Activated CD4-positive, alpha-beta T cell treated with anti-CD3 and anti-CD28 coated beads for 36 hours (primary cell): Measurements from ENCODE around the gene IGFL3. TPM values are rescaled to one million over a fixed set of nuclear protein-coding genes. Genes with fewer than 3 reads are reported as not detected.
A peak's percentile ranks its signal among the peaks of the same experiment; 100 is the strongest.

ENCODE experiments used
- ATAC-seq: fragments of 200-7000 bp; cut with Tn5 transposase; one replicate; pipeline ENCODE4 v1.10.0; 2021; ENCODE audit warnings: mild to moderate bottlenecking, moderate library complexity
- CTCF ChIA-PET: fragments of 350-600 bp; sonication (Branson Sonifier 250); formaldehyde crosslinking; loops from one replicate; lab custom pipeline; 2021; ENCODE audit warnings: antibody characterized with exemption; lab: Charles Lee
- POLR2A ChIA-PET: fragments of 350-600 bp; sonication (Branson Sonifier 250); formaldehyde crosslinking; loops from one replicate; lab custom pipeline; 2021; ENCODE audit warnings: antibody characterized with exemption, inconsistent platforms; lab: Charles Lee
- DNase-seq: peaks from one replicate; pipeline ENCODE4 v3.0.0-alpha.2; 2020
- H3K27ac Mint-ChIP-seq: one replicate; pipeline ENCODE4 v1.8.0; 2021; ENCODE audit warnings: mixed read lengths
- H3K27me3 Mint-ChIP-seq: one replicate; pipeline ENCODE4 v1.8.0; 2021; ENCODE audit warnings: mixed read lengths
- H3K36me3 Mint-ChIP-seq: one replicate; pipeline ENCODE4 v1.8.0; 2021; ENCODE audit warnings: low read depth, mixed read lengths
- H3K4me1 Mint-ChIP-seq: one replicate; pipeline ENCODE4 v1.8.0; 2021; ENCODE audit warnings: mixed read lengths
- H3K4me3 Mint-ChIP-seq: one replicate; pipeline ENCODE4 v1.8.0; 2021; ENCODE audit warnings: mild to moderate bottlenecking, moderate library complexity, mixed read lengths
- H3K9me3 Mint-ChIP-seq: one replicate; pipeline ENCODE4 v1.8.0; 2021; ENCODE audit warnings: low read depth, mixed read lengths
- intact Hi-C, 2 experiments: fragments of 100-400 bp; cut with DNase I in 1 of 2; cut with micrococcal nuclease in 1 of 2; formaldehyde crosslinking; loops; one replicate each; pipeline versions ENCODE4 v1.14.2 to v1.15.1; 2022 to 2024; cut with DNase I, micrococcal nuclease
- total RNA-seq, 2 experiments: library from RNA; stranded (reverse); gene quantifications; one replicate each; pipeline ENCODE4 v1.2.3, GENCODE V29; 2021

Gene IGFL3
- total RNA-seq, 2 experiments from 2014 or later: not detected

DNA sequence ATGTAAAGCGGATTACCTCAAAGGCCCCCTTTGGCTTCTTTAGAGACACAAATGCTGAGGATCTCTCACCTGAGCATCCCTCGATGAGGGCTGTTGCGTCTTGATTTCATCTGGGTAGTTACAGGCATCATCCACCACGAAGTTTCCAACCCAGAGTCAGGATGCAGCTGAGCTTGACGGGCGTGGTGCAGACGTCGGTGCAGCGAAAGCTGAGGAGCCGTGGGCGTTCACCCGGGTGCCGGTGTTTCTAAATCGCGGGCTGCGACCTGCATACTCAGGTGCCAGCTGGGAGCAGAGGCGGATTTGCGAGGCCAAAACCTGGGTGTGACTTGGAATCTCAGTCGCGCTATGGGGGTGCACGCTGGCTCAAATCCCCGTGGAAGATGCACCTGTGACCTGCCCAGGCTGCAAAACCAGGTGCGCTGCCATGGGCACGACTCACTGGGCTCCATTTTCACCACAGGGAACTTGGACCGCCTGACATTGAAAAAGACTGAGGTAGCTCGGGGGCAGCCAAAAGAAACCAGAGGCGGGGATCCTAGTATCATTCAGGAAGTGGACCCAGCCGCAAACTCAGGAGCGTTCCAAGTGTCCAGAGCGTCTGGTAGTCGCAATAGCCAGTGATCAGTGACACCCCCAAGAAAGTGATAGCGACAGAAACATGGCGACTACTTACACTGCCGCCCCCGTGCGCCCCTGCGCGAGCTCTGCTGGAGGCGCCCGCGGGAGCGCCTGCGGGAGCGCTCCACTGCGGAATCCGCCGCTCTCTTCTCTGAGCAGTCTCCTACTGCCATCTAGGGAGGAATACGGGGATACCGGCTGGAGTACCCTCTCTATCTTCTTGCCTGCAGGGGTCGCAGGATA is 47.3 kb downstream of the IGFL3 start:
- Mint-ChIP-seq H3K4me1 (peaks cover 8% of the 10 kb centered on the region), H3K27me3 (peaks cover 73% of the 10 kb centered on the region), H3K36me3 (no peaks in the 10 kb centered on the region), H3K9me3 (no peaks in the 10 kb centered on the region), H3K27ac (no peak overlapping the region), H3K4me3 (no peak overlapping the region)
- CTCF ChIA-PET: interaction anchor here (0.6 to 2.5 kb wide), 11 partner anchors 19 to 187 kb away, joined by 3 to 16 read pairs (median 3); no protein-coding TSS in a partner anchor
- ATAC-seq: peak; percentile 63
- POLR2A ChIA-PET: interaction anchor here (0.5 kb wide), 1 partner anchor 888 kb away, joined by 3 read pairs; no protein-coding TSS in a partner anchor
- DNase-seq: peak; percentile 67
- intact Hi-C loops: loop anchor here (1.0 to 5.0 kb wide), 4 partner anchors 48 to 410 kb away; no protein-coding TSS in a partner anchor

DNA sequence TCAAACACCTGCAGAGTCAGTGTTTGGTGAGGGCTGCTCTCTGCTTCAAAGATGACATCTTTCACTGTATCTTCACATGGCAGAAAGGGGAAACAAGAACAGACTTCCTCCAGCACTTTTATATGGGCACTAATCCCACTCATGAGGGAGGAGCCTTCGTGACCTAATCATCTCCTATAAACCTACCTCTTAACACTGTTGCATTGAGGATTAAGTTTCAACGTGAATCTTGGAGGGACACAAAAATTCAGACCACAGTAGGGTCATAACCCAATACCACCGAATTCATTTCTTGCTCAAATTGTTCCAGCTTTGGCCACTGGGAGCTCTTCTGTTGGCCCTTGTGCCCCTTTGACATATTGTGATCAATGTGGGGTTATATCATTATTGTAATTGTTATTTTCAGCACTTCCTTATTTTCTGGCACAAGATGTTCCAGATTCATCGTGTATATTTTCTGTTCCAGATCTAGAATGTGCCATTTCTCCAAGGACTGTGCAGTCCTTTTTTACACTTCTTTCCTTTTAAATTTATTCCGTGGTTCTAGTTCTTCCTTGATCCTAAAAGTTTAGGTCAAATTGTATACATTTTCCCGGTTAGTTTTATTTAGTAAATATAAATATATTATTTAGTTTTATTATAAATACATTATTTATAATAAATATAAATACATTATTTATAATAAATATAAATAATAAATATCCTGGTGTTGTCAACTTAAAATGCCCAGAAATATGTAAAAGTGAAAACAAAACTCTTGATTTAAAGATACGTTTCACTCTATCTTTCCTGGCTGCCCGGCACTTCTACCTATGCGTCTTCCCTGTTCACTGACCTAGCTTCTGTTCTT is 48.2 kb downstream of the IGFL3 start:
- intact Hi-C loops: loop anchor here (5.0 kb wide), 2 partner anchors 49 to 411 kb away; no protein-coding TSS in a partner anchor
- H3K4me3 Mint-ChIP-seq: no peak overlapping the region

DNA sequence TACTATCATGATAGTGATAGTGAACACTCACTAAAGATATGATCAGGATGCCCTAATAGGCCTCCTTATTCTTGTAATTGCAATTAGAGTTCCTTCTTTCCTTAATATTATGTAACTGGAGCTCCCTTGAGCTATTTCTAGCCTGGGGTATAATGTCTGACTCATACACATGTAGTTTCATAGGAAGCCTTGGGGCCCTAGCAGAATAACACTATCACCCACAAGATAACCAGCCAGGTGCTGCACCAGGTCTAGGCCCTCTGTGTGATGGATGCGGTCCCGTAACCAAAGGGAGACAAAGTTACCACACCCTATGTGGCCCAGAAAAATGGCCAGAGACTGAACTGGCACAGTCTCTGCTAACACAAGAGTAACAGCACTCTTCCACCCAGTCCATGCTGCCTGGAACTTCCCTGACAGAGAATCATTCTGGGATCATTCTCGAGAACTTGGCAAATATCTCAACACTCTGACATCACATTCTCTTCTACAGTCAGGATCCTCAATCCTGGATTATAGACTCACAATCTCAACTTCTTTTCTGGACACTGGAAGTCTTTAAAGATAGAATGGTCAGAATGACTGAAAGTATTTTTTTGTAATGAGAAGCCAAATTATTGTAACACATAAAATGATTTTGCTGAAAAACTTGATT is 51.1 kb downstream of the IGFL3 start:
- POLR2A ChIA-PET: no interaction called here
- H3K9me3 Mint-ChIP-seq: no peaks in the 10 kb centered on the region
- DNase-seq (no peak), ATAC-seq (no peak)
- no peak overlapping the region for H3K27ac Mint-ChIP-seq
- CTCF ChIA-PET: interaction anchor here (1.3 kb wide), 1 partner anchor 116 kb away, joined by 4 read pairs; no protein-coding TSS in a partner anchor
- H3K4me1 Mint-ChIP-seq: peaks cover 9% of the 10 kb centered on the region
- H3K27me3 Mint-ChIP-seq: peaks cover 70% of the 10 kb centered on the region
- intact Hi-C loops: no loop called here
- no peak overlapping the region for H3K4me3 Mint-ChIP-seq
- no peaks in the 10 kb centered on the region for H3K36me3 Mint-ChIP-seq

More for the DNA sequence above, 48.2 kb downstream of the IGFL3 start:
- ChIA-PET POLR2A (no interaction called here), CTCF (interaction anchor here (0.6 to 2.5 kb wide), 10 partner anchors 20 to 856 kb away, joined by 3 to 16 read pairs (median 4); no protein-coding TSS in a partner anchor)
- Mint-ChIP-seq H3K36me3 (no peaks in the 10 kb centered on the region), H3K4me1 (peaks cover 8% of the 10 kb centered on the region), H3K27ac (no peak overlapping the region), H3K9me3 (no peaks in the 10 kb centered on the region), H3K27me3 (peaks cover 70% of the 10 kb centered on the region)
- DNase-seq: no peak
- no peak for ATAC-seq

Other genes starting within 250 kb of the IGFL3 start
- 10 to 100 TPM; 12.6 to 15.2 TPM for gene IRF2BP1, start 238.5 kb downstream of the IGFL3 start, total RNA-seq
- gene MYPOP, start 222.1 kb downstream of the IGFL3 start, total RNA-seq: 1 to 10 TPM; 5.0 to 5.6 TPM
- gene NANOS2, start 209.9 kb downstream of the IGFL3 start, total RNA-seq: not detected
- under 1 TPM; 0.02 to 0.09 TPM for gene NOVA2, start 150.8 kb downstream of the IGFL3 start, total RNA-seq
- gene CCDC61, start 129.2 kb downstream of the IGFL3 start, total RNA-seq: 10 to 100 TPM; 22.4 to 26.2 TPM
- gene PGLYRP1, start 101.6 kb downstream of the IGFL3 start, total RNA-seq: not detected
- gene IGFL4, start 83.7 kb downstream of the IGFL3 start, total RNA-seq: not detected
- gene IGFL2, start 23.6 kb upstream of the IGFL3 start, total RNA-seq: not detected
- gene IGFL1, start 105.1 kb upstream of the IGFL3 start, total RNA-seq: not detected
- gene HIF3A, start 172.4 kb upstream of the IGFL3 start, total RNA-seq: not detected
- 100 to 1,000 TPM in 1 of 2 experiments, 10 to 100 TPM in 1; 100.0 to 129 TPM for gene PPP5C, start 222.4 kb upstream of the IGFL3 start, total RNA-seq